Effector CD8-positive, alpha-beta T cell (primary cell): ENCODE results near the gene PTS.
A peak's percentile ranks its signal among the peaks of the same experiment; 100 is the strongest.

ENCODE experiments used
- DNase-seq: peaks from one replicate; lab custom pipeline; 2025; lab: John Stamatoyannopoulos, UW

Gene PTS

GRCh38 chr11:112266410-112266778 lies 40.2 kb downstream of the PTS start:
- DNase-seq = no peak

- no peak for DNase-seq
Observed at GRCh38 chr11:112267188-112267591, 41.0 kb downstream of the PTS start.

DNA sequence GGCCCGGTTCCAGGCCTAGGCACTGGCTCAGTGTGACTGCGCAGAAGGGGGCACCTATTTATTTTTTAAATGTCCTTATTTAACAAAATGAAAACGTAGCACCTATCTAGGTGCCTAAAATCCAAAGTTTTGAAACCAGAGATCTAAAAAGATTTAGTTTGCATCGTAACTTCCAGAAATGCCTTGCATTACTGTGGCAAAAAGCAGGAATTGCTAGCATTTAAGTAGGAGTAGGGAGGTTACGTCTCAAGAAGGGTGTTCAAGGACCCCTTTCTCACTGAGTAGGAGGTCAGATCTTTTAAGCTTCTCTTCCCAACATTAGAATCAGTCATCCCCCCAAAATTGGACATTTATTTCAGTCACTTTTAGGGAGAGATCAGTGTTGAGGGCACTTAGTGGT lies 42.2 kb downstream of the PTS start:
- no peak for DNase-seq

GRCh38 chr11:112269139-112269538 lies 42.9 kb downstream of the PTS start:
- no peak for DNase-seq

DNA sequence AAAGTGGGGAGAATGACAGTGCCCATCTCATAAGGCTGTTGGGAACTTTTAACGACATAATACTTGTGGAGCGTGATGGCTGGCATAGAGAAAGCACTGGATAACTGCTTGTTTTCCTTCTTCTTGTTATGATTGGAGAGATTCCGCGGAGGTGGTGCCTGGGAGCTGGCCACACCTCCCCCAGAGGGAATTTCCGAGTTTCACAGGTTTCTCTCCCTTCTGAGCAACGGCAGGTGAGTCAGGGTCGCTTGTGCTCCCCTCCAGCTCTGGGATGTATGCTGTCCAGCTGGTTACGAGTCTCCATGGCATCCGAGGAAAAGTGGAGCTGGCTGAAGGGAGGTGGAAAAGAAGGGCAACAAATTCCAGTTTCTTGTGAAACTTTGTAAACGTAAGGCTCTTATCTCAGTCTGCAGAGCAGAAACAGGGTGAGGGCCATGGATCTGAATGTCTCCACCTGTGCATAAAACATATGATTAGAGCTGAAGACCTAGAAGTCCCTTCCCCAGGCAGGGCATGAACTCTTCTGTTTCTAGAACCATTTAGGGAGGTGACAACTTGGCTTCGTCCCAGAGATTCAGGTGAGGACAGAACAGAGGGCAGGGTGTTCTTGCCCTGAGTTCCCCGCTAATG lies 44.4 kb downstream of the PTS start:
- no peak for DNase-seq

DNA sequence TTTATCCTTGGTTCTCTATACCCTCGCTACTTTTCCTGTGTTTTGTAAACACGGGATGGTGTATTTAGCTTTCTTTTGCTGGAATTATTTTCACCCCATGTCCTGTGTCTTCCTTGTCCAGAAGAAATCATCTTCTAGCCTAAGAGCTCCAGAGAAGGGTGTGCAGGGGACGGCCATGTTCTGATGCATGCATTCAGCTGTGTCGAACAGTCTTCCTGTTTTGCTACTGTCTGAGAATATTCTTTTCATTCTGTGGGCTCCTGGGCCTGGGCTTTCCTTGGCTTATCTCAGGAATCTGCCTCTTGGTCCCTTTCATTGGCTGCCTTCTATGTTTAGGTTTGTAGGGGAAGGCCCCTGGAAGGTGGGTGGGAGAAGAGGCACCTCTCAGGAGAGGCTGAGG lies 45.0 kb downstream of the PTS start:
- DNase-seq = no peak

GRCh38 chr11:112273066-112273465 lies 46.8 kb downstream of the PTS start:
- no peak for DNase-seq

DNA sequence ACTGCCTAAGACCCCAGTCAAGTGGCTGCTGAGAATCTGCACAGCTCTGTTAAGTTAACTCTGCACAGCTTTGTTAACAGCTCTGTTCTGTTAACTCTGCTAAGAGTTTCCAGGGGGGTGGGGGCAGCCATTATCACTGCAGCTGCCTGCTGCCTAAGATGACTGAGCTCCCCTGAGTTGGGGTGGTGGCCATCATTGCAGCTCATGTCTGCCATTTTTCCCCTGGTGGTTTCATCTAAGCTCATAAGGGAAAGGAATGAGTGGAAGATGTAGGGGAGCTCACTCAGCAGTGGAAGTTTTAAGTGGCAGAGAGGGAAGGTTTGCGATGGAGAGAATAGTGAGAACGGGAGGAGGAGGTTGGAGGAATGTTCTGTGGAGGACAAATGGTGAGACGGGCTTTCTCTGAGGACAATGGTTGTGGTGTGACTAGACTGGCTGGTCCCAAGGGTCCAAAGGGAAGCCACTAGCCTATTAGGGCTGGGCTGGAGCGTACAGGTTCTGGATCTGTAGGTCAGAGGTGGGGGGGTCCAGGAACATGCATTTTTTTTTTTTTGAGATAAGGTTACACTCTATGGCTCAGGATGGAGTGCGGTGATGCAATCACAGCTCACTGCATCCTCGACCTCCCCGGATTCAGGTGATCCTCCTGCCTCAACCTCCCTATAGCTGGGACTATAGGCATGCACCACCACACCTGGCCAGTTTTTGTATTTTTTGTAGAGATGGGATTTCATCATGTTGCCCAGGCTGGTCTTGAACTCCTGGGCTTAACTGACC lies 48.0 kb downstream of the PTS start:
- DNase-seq = no peak

GRCh38 chr11:112277029-112277428 lies 50.8 kb downstream of the PTS start:
- DNase-seq = no peak

GRCh38 chr11:112277941-112278340 lies 51.7 kb downstream of the PTS start:
- no peak for DNase-seq

GRCh38 chr11:112278803-112279202 lies 52.6 kb downstream of the PTS start:
- no peak for DNase-seq

DNA sequence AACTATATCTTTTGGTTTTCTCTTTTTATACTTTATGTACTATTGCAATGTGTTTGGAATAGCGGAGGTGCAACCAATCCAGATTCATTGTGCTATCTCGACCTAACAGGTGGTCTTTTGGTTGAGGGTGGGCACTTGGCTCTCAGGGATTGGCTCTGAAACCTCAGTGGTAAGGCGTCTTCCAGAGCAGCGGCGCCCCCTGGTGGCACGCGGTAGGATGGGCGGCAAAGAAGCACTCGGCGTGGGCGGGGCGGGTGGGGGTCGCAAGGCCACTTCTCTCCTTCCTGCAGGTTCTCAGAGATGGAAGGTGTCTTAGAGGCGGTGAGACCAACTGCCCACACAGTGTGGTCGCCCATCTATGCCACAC lies 53.7 kb downstream of the PTS start:
- DNase-seq = peak; percentile 70

DNA sequence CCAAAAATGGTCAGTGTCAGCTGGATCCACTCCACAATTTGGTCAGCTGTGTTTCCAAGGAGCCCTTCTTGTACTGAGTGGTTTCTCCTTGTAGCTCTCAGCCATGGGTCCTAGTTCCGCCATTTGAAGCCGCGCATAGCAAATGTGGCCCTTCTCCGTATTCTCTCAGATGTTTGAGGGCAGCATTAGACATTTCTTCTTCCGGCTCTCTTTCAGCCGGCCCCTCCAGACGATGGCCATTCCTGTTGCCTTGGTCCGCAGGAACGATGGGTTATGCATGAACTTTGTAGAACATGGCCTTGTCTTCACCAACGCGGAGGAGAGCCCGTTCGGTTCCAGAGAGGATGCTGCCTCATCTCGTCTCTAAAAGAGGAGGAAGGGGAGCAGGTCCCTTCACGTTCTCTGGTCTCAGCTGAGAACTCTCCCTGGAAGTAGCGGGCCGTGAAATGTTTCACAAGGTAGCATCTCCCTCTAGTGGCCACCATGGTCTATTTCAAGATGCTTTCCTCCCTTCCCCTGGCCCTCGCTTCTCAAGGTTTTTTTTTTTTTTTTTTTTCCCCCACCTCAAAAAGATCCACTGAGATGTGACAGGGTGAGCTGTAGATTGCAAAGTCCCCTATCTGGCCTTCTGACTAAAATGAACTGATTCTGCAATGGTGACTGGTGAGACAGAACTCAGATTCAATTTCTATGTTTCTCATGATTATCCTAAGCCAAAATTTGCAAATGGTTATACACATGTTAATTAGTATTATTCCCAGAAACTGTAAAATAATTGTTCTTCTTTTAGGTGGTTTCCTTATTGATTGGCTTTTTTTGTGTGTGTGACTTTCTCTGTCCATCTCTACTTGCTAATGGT lies 54.3 kb downstream of the PTS start:
- DNase-seq = peak; percentile 43

- no peak for DNase-seq
Observed at GRCh38 chr11:112281726-112282125, 55.5 kb downstream of the PTS start.
